Measurements from ENCODE around the gene ACP4.
"Not testable (repeated sequence)": the region's sequence is repeated elsewhere in the genome, so short reads cannot be mapped to it uniquely, and the experiment has no call there.

ACP4 gene

DNA sequence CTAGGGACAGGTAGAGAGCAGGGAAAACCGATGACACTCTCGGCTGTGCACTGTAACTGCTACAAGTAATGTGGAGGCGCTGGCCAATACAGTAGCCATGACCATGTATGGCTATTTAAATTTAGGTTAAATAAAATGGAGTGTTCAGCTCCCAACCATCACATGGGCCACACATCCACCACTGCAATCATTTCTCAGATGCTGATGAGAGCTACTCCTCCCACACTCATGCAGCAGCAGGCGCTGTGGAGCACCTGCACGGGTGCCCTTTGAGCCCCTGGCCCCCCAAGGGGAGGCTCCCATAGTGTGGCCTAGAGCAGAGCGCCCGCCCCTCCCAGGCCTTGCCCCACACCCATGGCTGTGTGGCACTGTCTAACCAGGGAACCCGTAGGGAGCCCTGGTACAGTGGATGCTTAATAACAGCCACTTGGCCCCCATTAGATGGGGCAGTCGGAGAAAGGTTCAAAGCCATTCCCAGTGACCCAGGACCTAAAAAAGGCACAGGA is 6.0 kb downstream of the ACP4 start:
- in situ Hi-C loops (cut with MboI; ENCODE audit: low sequenced_read_pairs): no loop called here

- in situ Hi-C loops (cut with MboI; ENCODE audit: low sequenced_read_pairs): no loop called here
These were observed 6.6 kb downstream of the ACP4 start for GRCh38 chr19:50796634-50797428.

GRCh38 chr19:50797429-50797780 is 7.2 kb downstream of the ACP4 start:
- in situ Hi-C loops (cut with MboI; ENCODE audit: low sequenced_read_pairs): no loop called here

DNA sequence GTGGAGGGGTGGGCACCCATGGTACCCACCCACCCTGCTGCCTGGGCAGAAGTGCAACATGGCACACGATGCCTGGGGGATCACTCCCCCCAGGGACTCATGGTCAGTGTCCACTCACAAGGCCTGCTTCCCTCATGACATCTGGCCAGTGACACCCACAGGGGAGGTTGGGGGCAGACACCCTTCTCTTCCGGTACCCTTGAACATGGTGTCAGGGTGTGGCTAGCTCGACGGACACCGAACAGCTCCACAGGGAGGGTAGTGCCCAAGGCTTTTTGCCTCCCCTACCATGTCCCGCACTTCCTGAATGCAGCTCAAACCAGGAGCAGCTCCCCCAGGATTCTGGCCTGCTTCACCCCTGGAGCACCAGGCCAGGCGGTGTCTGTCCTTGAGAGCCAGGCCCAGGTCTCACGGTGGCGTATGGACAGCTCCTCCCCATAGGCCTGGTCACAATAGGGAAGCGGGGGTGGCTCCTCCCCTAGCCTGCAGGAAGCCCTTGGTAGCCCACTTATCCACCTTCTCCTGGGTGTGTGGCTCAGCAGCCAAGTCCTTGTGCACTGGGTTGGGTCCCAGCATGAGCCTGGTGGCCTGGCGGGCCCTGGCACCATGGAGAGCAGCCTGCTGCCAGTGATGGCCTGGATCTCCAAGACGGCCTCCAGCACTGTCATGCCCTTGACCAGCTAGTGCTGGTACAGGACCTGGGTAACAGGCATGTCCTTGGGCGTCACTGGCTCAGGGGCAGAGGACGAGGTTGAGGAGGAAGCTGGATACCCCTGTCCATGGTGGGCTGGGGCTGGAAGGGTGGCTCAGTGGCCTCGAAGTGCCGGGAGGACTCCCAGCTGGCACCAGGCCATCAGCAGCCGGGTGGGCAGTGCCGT is 7.8 kb downstream of the ACP4 start:
- in situ Hi-C loops (cut with MboI; ENCODE audit: low sequenced_read_pairs): no loop called here

- in situ Hi-C loops (cut with MboI; ENCODE audit: low sequenced_read_pairs): no loop called here
These were observed 8.7 kb downstream of the ACP4 start for GRCh38 chr19:50798659-50799546.

GRCh38 chr19:50799547-50799851 is 9.3 kb downstream of the ACP4 start:
- in situ Hi-C loops (cut with MboI; ENCODE audit: low sequenced_read_pairs): no loop called here

DNA sequence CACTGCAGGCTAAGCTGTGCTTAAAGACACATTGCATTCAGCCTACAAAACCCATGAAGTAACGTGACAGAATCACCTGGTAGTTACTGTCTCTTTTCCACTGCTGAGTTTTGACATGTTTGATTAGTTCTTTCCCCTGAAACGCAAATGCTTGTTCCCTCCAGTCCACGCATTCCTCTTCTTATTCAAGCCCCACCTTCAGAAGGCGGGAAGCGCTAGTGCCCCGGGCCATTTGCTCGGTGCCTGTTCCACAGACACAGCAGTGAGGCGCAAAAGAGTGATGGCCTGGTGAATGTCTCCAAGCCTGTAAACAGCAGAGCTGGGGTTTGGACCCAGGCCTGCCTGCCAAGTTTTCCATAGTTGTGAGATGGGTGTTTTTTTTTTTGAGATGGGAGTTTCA is 10.9 kb downstream of the ACP4 start:
- in situ Hi-C loops (cut with MboI; ENCODE audit: low sequenced_read_pairs): no loop called here

- in situ Hi-C loops (cut with MboI; ENCODE audit: low sequenced_read_pairs): no loop called here
These were observed 13.6 kb downstream of the ACP4 start for GRCh38 chr19:50803633-50804419.

- in situ Hi-C loops (cut with MboI; ENCODE audit: low sequenced_read_pairs): no loop called here
These were observed 14.4 kb downstream of the ACP4 start for GRCh38 chr19:50804420-50805272.

GRCh38 chr19:50808856-50809255 is 18.6 kb downstream of the ACP4 start:
- in situ Hi-C loops (cut with MboI; ENCODE audit: low sequenced_read_pairs): no loop called here

DNA sequence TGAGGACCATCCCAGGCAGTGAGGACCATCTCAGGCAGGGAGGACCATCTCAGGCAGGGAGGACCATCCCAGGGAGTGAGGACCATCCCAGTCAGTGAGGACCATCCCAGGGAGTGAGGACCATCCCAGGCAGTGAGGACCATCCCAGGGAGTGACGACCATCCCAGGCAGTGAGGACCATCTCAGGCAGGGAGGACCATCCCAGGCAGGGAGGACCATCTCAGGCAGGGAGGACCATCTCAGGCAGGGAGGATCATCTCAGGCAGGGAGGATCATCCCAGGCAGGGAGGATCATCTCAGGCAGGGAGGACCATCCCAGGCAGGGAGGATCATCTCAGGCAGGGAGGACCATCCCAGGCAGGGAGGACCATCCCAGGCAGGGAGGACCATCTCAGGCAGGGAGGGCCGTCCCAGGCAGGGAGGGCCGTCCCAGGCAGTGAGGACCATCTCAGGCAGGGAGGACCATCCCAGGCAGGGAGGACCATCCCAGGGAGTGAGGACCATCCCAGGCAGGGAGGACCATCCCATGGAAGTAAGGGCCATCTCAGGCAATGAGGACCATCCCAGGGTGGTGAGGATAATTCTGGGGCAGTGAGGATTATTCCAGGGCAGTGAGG is 21.5 kb downstream of the ACP4 start:
- in situ Hi-C loops (cut with MboI; ENCODE audit: low sequenced_read_pairs): not testable (repeated sequence)

GRCh38 chr19:50812474-50812873 is 22.3 kb downstream of the ACP4 start:
- in situ Hi-C loops (cut with MboI; ENCODE audit: low sequenced_read_pairs): no loop called here

- in situ Hi-C loops (cut with MboI; ENCODE audit: low sequenced_read_pairs): no loop called here
These were observed 24.7 kb downstream of the ACP4 start for GRCh38 chr19:50814883-50815282.

- in situ Hi-C loops (cut with MboI; ENCODE audit: low sequenced_read_pairs): no loop called here
These were observed 25.2 kb downstream of the ACP4 start for GRCh38 chr19:50815439-50815838.

DNA sequence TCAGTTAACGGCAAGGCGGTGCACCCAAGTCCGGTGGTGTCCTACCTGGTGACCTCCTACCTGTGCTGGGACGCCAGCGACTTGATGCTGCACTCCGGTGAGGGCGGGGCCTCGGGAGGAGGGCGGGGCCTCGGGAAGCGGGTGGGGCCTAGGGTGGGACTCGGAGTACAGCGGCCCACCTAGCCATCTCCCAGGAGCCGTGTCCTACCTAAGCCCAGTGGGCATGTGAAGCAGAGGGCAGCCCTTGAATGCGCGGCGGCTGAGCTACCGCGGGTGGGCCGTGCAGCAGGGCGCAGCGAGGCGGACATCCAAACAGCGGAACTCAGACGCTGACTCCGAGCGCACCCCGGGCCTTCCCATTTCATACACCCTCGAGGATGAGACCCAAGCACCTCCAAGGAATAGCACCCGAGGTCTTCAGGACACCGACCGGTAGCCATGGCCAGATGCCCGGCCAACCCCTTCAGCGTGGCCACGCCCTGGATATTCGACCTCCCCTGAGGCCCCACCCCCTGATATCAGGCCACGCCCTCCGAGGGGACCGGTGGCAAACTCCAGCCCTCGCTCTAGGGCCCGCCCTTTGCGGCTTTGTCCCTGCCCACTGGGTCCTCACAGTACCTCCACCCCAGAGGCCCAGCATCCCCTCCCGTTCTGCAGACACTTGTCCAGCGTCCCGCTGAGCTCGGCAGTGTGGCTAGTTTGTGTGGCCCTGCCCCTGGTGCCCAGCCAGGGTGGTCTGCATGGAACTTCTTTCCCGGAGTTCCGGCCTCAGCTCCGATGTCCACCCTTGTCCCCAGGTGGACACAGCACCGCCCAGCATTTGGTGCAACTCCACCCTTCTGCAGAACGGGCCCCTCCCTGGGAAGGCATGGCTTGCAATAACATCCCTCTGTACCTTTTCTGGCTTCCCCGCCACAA is 28.0 kb downstream of the ACP4 start:
- in situ Hi-C loops (cut with MboI; ENCODE audit: low sequenced_read_pairs): no loop called here

- in situ Hi-C loops (cut with MboI; ENCODE audit: low sequenced_read_pairs): no loop called here
These were observed 28.8 kb downstream of the ACP4 start for GRCh38 chr19:50818859-50819472.

GRCh38 chr19:50819636-50820035 is 29.4 kb downstream of the ACP4 start:
- in situ Hi-C loops (cut with MboI; ENCODE audit: low sequenced_read_pairs): no loop called here

DNA sequence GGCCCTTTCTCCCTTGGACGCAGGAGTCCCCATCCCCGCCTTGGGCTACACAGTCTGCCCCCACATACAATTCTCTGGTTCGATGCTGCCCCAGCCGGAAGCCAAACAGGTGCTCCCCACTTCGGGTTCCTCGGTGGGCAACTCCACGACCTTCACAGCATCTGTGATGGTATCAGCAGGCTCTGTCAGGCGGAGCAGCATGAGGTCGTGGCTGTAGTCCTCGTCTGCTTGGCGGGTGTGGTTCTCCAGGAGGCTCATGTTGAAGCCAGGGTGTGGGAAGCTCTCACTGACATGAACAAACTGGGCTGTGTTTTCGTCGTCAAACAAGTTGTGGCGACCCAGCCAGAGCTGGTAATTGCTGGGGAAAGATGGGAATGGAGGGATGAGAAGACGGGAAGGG is 29.9 kb downstream of the ACP4 start:
- in situ Hi-C loops (cut with MboI; ENCODE audit: low sequenced_read_pairs): no loop called here
